ENCODE results near the gene BCKDK. TPM values are rescaled to one million over a fixed set of nuclear protein-coding genes. Genes with fewer than 3 reads are reported as not detected.

BCKDK gene
- total and polyA plus RNA-seq, 2 of the 13 experiments (the other 11 are each of a cell fraction or from before 2014, with no cell fraction given), result 24.9 to 42.6 TPM

DNA sequence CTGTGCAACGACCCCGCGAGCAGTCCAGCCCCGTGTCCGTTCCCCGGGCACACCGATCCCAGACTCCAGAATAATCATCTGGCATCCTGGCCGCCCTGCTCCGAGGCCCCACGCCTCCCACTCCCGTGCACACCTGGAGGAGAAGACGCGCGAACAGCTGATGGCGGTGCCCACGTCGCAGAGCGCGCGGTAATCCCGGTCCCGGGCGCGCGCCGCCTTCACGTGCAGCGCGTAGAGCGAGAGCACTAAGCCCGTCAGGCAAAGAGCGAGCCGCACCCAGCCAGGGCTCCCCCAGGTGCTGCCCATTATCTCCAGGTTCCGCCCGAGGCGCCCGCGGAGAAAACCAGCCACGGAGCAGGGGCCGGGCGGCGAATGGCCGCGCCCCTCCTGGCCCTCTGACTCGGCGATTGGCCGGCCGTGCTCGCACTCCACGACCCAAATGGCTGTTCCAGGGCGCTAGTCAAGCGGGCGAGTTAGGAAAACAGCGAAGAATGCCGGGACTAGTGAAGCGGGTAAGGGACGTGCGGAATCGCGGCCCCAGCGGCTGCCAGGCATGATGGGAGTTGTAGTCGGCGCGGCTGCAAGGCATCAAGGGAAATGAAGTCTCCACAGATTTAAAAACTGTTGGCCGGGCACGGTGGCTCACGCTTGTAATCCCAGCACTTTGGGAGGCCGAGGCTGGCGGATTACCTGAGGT lies 13.6 kb upstream of the BCKDK start, which contains the start of gene VKORC1 (continued):
- TF ChIP-seq NR2F2 (IDR thresholded peaks at IDR 0.05; ENCODE audit: borderline replicate concordance, low read depth) (no peak), ZNF354B (CRISPR knock-in tag; IDR thresholded peaks at IDR 0.05) (0 out of 2 replicates have a peak, but pooled peaks have one; percentile 46), RXRB (CRISPR knock-in tag; IDR thresholded peaks at IDR 0.05; ENCODE audit: borderline replicate concordance) (peak; percentile 75), ZNF674 (CRISPR knock-in tag; IDR thresholded peaks at IDR 0.05; ENCODE audit: low read depth) (peak; percentile 93; the same call in 1 of the 2 replicates), ZNF766 (CRISPR knock-in tag; IDR thresholded peaks at IDR 0.05; ENCODE audit: borderline replicate concordance) (peak; percentile 89), HNRNPLL (IDR thresholded peaks at IDR 0.05; ENCODE audit: low read depth, low read length, poor library complexity, severe bottlenecking) (peak; percentile 98), ZNF768 (CRISPR knock-in tag; IDR thresholded peaks at IDR 0.05) (peak; percentile 74; the same call in 1 of the 2 replicates), GPN1 (CRISPR knock-in tag; IDR thresholded peaks at IDR 0.05; ENCODE audit: borderline replicate concordance) (0 out of 2 replicates have a peak, but pooled peaks have one; percentile 43), HOXA5 (CRISPR knock-in tag; IDR thresholded peaks at IDR 0.05) (peak; percentile 92)
- TF ChIP-seq, protein P1, sequence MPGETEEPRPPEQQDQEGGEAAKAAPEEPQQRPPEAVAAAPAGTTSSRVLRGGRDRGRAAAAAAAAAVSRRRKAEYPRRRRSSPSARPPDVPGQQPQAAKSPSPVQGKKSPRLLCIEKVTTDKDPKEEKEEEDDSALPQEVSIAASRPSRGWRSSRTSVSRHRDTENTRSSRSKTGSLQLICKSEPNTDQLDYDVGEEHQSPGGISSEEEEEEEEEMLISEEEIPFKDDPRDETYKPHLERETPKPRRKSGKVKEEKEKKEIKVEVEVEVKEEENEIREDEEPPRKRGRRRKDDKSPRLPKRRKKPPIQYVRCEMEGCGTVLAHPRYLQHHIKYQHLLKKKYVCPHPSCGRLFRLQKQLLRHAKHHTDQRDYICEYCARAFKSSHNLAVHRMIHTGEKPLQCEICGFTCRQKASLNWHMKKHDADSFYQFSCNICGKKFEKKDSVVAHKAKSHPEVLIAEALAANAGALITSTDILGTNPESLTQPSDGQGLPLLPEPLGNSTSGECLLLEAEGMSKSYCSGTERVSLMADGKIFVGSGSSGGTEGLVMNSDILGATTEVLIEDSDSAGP (CRISPR knock-in tag; IDR thresholded peaks at IDR 0.05; ENCODE audit: borderline replicate concordance), result peak; percentile 89
- TF ChIP-seq, protein P2, sequence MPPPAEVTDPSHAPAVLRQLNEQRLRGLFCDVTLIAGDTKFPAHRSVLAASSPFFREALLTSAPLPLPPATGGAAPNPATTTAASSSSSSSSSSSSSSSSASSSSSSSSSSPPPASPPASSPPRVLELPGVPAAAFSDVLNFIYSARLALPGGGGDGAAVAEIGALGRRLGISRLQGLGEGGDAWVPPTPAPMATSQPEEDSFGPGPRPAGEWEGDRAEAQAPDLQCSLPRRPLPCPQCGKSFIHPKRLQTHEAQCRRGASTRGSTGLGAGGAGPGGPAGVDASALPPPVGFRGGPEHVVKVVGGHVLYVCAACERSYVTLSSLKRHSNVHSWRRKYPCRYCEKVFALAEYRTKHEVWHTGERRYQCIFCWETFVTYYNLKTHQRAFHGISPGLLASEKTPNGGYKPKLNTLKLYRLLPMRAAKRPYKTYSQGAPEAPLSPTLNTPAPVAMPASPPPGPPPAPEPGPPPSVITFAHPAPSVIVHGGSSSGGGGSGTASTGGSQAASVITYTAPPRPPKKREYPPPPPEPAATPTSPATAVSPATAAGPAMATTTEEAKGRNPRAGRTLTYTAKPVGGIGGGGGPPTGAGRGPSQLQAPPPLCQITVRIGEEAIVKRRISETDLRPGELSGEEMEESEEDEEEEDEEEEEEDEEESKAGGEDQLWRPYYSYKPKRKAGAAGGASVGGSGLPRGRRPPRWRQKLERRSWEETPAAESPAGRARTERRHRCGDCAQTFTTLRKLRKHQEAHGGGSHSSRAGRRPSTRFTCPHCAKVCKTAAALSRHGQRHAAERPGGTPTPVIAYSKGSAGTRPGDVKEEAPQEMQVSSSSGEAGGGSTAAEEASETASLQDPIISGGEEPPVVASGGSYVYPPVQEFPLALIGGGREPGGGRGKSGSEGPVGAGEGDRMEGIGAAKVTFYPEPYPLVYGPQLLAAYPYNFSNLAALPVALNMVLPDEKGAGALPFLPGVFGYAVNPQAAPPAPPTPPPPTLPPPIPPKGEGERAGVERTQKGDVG (CRISPR knock-in tag; IDR thresholded peaks at IDR 0.05; ENCODE audit: borderline replicate concordance), result no peak
- TF ChIP-seq, protein P3, sequence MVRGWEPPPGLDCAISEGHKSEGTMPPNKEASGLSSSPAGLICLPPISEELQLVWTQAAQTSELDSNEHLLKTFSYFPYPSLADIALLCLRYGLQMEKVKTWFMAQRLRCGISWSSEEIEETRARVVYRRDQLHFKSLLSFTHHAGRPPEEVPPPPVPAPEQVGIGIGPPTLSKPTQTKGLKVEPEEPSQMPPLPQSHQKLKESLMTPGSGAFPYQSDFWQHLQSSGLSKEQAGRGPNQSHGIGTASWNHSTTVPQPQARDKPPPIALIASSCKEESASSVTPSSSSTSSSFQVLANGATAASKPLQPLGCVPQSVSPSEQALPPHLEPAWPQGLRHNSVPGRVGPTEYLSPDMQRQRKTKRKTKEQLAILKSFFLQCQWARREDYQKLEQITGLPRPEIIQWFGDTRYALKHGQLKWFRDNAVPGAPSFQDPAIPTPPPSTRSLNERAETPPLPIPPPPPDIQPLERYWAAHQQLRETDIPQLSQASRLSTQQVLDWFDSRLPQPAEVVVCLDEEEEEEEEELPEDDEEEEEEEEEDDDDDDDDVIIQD (CRISPR knock-in tag; IDR thresholded peaks at IDR 0.05; ENCODE audit: low read depth), result peak; percentile 46; the same call in 1 of the 2 replicates
- TF ChIP-seq, protein P4, sequence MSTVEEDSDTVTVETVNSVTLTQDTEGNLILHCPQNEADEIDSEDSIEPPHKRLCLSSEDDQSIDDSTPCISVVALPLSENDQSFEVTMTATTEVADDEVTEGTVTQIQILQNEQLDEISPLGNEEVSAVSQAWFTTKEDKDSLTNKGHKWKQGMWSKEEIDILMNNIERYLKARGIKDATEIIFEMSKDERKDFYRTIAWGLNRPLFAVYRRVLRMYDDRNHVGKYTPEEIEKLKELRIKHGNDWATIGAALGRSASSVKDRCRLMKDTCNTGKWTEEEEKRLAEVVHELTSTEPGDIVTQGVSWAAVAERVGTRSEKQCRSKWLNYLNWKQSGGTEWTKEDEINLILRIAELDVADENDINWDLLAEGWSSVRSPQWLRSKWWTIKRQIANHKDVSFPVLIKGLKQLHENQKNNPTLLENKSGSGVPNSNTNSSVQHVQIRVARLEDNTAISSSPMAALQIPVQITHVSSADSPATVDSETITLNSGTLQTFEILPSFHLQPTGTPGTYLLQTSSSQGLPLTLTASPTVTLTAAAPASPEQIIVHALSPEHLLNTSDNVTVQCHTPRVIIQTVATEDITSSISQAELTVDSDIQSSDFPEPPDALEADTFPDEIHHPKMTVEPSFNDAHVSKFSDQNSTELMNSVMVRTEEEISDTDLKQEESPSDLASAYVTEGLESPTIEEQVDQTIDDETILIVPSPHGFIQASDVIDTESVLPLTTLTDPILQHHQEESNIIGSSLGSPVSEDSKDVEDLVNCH (CRISPR knock-in tag; IDR thresholded peaks at IDR 0.05), result no peak
- TF ChIP-seq, protein P5, sequence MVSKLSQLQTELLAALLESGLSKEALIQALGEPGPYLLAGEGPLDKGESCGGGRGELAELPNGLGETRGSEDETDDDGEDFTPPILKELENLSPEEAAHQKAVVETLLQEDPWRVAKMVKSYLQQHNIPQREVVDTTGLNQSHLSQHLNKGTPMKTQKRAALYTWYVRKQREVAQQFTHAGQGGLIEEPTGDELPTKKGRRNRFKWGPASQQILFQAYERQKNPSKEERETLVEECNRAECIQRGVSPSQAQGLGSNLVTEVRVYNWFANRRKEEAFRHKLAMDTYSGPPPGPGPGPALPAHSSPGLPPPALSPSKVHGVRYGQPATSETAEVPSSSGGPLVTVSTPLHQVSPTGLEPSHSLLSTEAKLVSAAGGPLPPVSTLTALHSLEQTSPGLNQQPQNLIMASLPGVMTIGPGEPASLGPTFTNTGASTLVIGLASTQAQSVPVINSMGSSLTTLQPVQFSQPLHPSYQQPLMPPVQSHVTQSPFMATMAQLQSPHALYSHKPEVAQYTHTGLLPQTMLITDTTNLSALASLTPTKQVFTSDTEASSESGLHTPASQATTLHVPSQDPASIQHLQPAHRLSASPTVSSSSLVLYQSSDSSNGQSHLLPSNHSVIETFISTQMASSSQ (IDR thresholded peaks at IDR 0.05; ENCODE audit: low read depth), result no peak
- TF ChIP-seq, protein P5 (CRISPR knock-in tag; IDR thresholded peaks at IDR 0.05; ENCODE audit: borderline replicate concordance), result peak; percentile 20; the same call in 1 of the 2 replicates
